ENCODE measurements around the gene KRT31. TPM values are rescaled to one million over a fixed set of nuclear protein-coding genes. Genes with fewer than 3 reads are reported as not detected.

Gene KRT31
- total RNA-seq, 2 experiments from 2014 or later: not detected

- intact Hi-C loops (cut with DNase I, micrococcal nuclease): loop anchor here in 1 of 2 experiments (5.0 kb wide), 1 partner anchor 40 kb away; no protein-coding TSS in a partner anchor
- no peak for TF ChIP-seq CTCF (IDR thresholded peaks at IDR 0.05)
- Mint-ChIP-seq H3K4me3 (no peak overlapping the region), H3K27ac (no peak overlapping the region), H3K27me3 (no peaks in the 10 kb centered on the region), H3K4me1 (ENCODE audit: low read depth) (peaks cover 27% of the 10 kb centered on the region), H3K36me3 (ENCODE audit: low read depth) (no peaks in the 10 kb centered on the region), H3K9me3 (peaks cover 7% of the 10 kb centered on the region)
- Histone ChIP-seq H3K27ac (ENCODE audit: low read depth in 1 of 2, low read length in 2 of 2) (no peak overlapping the region), H3K4me1 (ENCODE audit: insufficient read depth, low read length) (peaks cover 4% of the 10 kb centered on the region), H3K9me3 (ENCODE audit: control insufficient read depth in 1 of 2, insufficient read depth in 1 of 2, low read length in 2 of 2) (peaks cover 0 to 5% of the 10 kb centered on the region in 2 experiments), H3K4me3 (ENCODE audit: low read length) (no peak overlapping the region), H3K27me3 (ENCODE audit: control insufficient read depth in 1 of 2, insufficient read depth in 2 of 2, low read length in 2 of 2) (no peaks in the 10 kb centered on the region), H3K36me3 (ENCODE audit: insufficient read depth, low read length) (no peaks in the 10 kb centered on the region)
- no peak for DNase-seq
- no peak for ATAC-seq (ENCODE audit: poor library complexity)
- ChIA-PET POLR2A (interaction anchor here (1.2 kb wide), 1 partner anchor 69 kb away, joined by 6 read pairs; the partner anchor contains the start of gene KRTAP16-1), CTCF (no interaction called here)
Observed at GRCh38 chr17:41377546-41377945, 19.9 kb downstream of the KRT31 start.

GRCh38 chr17:41369713-41370112 is 27.7 kb downstream of the KRT31 start, which contains the start of gene KRT33B:
KRT33B (minus strand) TSS chr17:41369813; CDS start chr17:41369750, 63 bp downstream.
- Mint-ChIP-seq H3K4me1 (ENCODE audit: low read depth) (peaks cover 9% of the 10 kb centered on the region), H3K9me3 (peaks cover 4% of the 10 kb centered on the region), H3K27ac (peak within 1 kb of the TSS; percentile 7), H3K4me3 (no peak within 1 kb of the TSS), H3K36me3 (ENCODE audit: low read depth) (no peaks in the 10 kb centered on the region), H3K27me3 (no peaks in the 10 kb centered on the region)
- Histone ChIP-seq H3K36me3 (ENCODE audit: insufficient read depth, low read length) (no peaks in the 10 kb centered on the region), H3K4me1 (ENCODE audit: insufficient read depth, low read length) (peaks cover 2% of the 10 kb centered on the region), H3K4me3 (ENCODE audit: low read length) (no peak within 1 kb of the TSS), H3K27ac (ENCODE audit: low read depth in 1 of 2, low read length in 2 of 2) (no peak within 1 kb of the TSS), H3K27me3 (ENCODE audit: control insufficient read depth in 1 of 2, insufficient read depth in 2 of 2, low read length in 2 of 2) (no peaks in the 10 kb centered on the region), H3K9me3 (ENCODE audit: control insufficient read depth in 1 of 2, insufficient read depth in 1 of 2, low read length in 2 of 2) (no peaks in the 10 kb centered on the region)
- no peak for TF ChIP-seq CTCF (IDR thresholded peaks at IDR 0.05)
- ATAC-seq (ENCODE audit: poor library complexity) (no peak), DNase-seq (no peak)
- ChIA-PET POLR2A (interaction anchor here (0.8 kb wide), 1 partner anchor 28 kb away, joined by 5 read pairs; no protein-coding TSS in a partner anchor), CTCF (no interaction called here)
- intact Hi-C loops (cut with DNase I, micrococcal nuclease): loop anchor here (1.0 kb wide), 1 partner anchor 20 kb away; no protein-coding TSS in a partner anchor

- no peaks in the 10 kb centered on the region for H3K36me3 ChIP-seq (ENCODE audit: insufficient read depth, low read length)
- no peak overlapping the region for H3K27ac ChIP-seq (ENCODE audit: low read depth in 1 of 2, low read length in 2 of 2)
- H3K9me3 ChIP-seq (ENCODE audit: control insufficient read depth in 1 of 2, insufficient read depth in 1 of 2, low read length in 2 of 2): no peaks in the 10 kb centered on the region
- DNase-seq: no peak
- Mint-ChIP-seq H3K4me3 (no peak overlapping the region), H3K27me3 (no peaks in the 10 kb centered on the region), H3K4me1 (ENCODE audit: low read depth) (peaks cover 9% of the 10 kb centered on the region), H3K27ac (no peak overlapping the region), H3K36me3 (ENCODE audit: low read depth) (no peaks in the 10 kb centered on the region), H3K9me3 (no peaks in the 10 kb centered on the region)
- TF ChIP-seq CTCF (IDR thresholded peaks at IDR 0.05): no peak
- ChIA-PET POLR2A (no interaction called here), CTCF (interaction anchor here (1.4 kb wide), 1 partner anchor 46 kb away, joined by 3 read pairs; no protein-coding TSS in a partner anchor)
- intact Hi-C loops (cut with DNase I, micrococcal nuclease): no loop called here
- no peak for ATAC-seq (ENCODE audit: poor library complexity)
- H3K27me3 ChIP-seq (ENCODE audit: control insufficient read depth in 1 of 2, insufficient read depth in 2 of 2, low read length in 2 of 2): no peaks in the 10 kb centered on the region
- H3K4me1 ChIP-seq (ENCODE audit: insufficient read depth, low read length): peaks cover 2% of the 10 kb centered on the region
- H3K4me3 ChIP-seq (ENCODE audit: low read length): no peak overlapping the region
Observed at GRCh38 chr17:41369023-41369422, 28.4 kb downstream of the KRT31 start.
